NCI-H128 (cell line): ENCODE data around the gene COL26A1.
"Not testable (repeated sequence)": the region's sequence is repeated elsewhere in the genome, so short reads cannot be mapped to it uniquely, and the experiment has no call there.

Source experiments
- DNase-seq: peaks from one replicate; lab custom pipeline; 2025; ENCODE audit not compliant: unreplicated experiment; lab: John Stamatoyannopoulos, UW

COL26A1 gene

GRCh38 chr7:101362334-101363195 is at the start of gene COL26A1:
TSS of gene COL26A1 (plus strand) at chr7:101362875. CDS start at chr7:101363033, 158 bp downstream.
- no peak for DNase-seq

- DNase-seq: no peak
Measured at GRCh38 chr7:101315336-101315735, 47.3 kb upstream of the COL26A1 start.

GRCh38 chr7:101319401-101319800 is 43.3 kb upstream of the COL26A1 start:
- no peak for DNase-seq

GRCh38 chr7:101321491-101322401 is 40.9 kb upstream of the COL26A1 start, which contains the start of gene IFT22:
TSS of gene IFT22 (minus strand) at chr7:101321812. CDS start at chr7:101321709, 103 bp downstream.
- peak; percentile 84 for DNase-seq

GRCh38 chr7:101328159-101328558 is 34.5 kb upstream of the COL26A1 start:
- no peak for DNase-seq

GRCh38 chr7:101330011-101330484 is 32.6 kb upstream of the COL26A1 start:
- DNase-seq: no peak

GRCh38 chr7:101332026-101332425 is 30.6 kb upstream of the COL26A1 start:
- no peak for DNase-seq

- DNase-seq: no peak
Measured at GRCh38 chr7:101333912-101334311, 28.8 kb upstream of the COL26A1 start.

GRCh38 chr7:101340379-101340778 is 22.3 kb upstream of the COL26A1 start:
- DNase-seq: no peak

GRCh38 chr7:101342892-101343291 is 19.8 kb upstream of the COL26A1 start:
- no peak for DNase-seq

- no peak for DNase-seq
Measured at GRCh38 chr7:101347477-101347876, 15.2 kb upstream of the COL26A1 start.

- not testable (repeated sequence) for DNase-seq
Measured at GRCh38 chr7:101348456-101349067, 14.1 kb upstream of the COL26A1 start.

- not testable (repeated sequence) for DNase-seq
Measured at GRCh38 chr7:101349300-101349699, 13.4 kb upstream of the COL26A1 start.

- no peak for DNase-seq
Measured at GRCh38 chr7:101352920-101353308, 9.8 kb upstream of the COL26A1 start.

GRCh38 chr7:101357433-101357832 is 5.2 kb upstream of the COL26A1 start:
- no peak for DNase-seq

- no peak for DNase-seq
Measured at GRCh38 chr7:101363196-101363733, 590 bp downstream of the COL26A1 start.

- DNase-seq: no peak
Measured at GRCh38 chr7:101363734-101364374, 1.2 kb downstream of the COL26A1 start.

- DNase-seq: no peak
Measured at GRCh38 chr7:101365956-101366355, 3.3 kb downstream of the COL26A1 start.

- DNase-seq: no peak
Measured at GRCh38 chr7:101367676-101368075, 5.0 kb downstream of the COL26A1 start.

- no peak for DNase-seq
Measured at GRCh38 chr7:101368422-101369165, 5.9 kb downstream of the COL26A1 start.
